GM19035 (cell line): ENCODE measurements around the gene MST1.

Source experiments
- ATAC-seq: cut with Tn5 transposase; IDR thresholded peaks from one replicate; pipeline ENCODE4 v1.9.1; 2021; ENCODE audit not compliant: unreplicated experiment

The MST1 gene

DNA sequence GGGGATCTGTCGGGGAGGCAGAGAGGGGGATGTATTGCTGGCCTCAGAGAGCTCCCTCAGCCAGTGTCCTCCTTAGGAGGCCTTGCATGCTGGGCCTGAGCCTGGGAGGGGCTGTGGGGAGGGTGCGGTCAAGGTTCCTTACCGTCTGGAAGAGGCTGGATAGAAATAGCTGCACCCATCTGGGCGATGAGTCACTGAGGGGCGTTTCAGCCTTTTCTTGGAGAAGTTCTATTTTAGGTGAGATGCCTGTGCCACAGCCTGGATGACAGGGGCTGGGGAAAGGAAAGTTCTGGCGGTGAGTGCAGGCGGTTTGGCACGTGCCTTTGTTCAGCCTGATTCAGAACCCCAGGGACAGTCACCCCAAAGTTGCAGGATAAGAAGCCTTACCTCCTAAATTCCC lies 50.8 kb downstream of the MST1 start:
- no peak for ATAC-seq

DNA sequence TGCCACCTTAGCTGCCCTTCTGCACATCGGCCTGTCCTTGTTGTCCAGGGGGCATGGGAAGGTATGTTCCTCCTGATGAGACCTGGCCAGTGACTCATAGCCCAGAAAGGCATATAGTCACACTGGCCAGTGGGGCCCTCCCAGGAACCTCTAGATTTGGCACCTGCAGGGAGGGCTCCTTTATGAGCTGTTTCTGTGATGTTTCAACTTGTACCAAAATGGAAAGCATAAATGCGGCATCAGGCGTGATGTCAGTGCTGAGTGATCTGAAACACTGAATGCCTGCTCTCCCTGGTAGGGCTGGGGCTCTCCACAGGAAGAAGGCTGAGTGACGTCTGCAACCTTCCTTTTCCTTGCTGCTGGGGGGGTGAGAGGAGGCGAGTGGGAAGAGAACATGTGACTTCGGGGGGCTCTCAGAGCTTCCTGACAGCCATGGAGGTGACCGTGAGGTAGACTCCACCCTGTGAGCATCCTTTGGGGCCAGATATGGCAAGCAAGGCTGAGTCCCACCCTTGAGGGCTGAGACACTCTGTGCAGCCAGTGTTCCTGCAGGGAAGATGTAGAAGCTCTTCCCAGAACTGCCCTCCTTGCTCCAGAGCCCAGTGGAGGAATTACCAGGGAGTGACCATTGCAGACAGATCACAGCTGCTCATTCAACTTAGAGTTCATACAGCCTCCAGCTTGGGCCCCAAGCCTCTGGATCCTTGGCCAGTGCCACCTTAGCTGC lies 52.2 kb downstream of the MST1 start:
- ATAC-seq = no peak

DNA sequence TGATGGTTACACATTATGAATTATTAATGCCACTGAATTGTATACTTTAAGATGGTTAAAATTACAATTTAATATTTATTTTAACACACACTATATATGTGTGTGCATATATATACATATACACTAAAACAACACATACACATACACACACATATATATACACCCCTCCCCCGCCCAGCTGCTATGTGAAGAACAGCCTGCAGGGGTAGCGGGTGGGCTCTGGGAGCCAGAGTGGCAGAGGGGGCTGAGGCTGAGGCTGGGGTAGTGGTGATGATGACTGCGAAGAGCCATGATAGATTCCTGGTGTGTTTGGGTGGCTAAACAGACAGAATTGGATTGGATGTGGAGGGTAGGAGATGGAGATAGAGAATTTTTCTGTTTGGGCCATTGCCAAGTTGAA lies 54.5 kb downstream of the MST1 start:
- no peak for ATAC-seq
